Activated naive CD8-positive, alpha-beta T cell (primary cell): Measurements from ENCODE around the gene EPHX1.

Source experiments
- H3K27ac Mint-ChIP-seq: one replicate; pipeline ENCODE4 v1.8.0; 2021; ENCODE audit warnings: mixed read lengths
- H3K27me3 Mint-ChIP-seq: one replicate; pipeline ENCODE4 v1.8.0; 2021; ENCODE audit warnings: mixed read lengths
- H3K36me3 Mint-ChIP-seq: one replicate; pipeline ENCODE4 v1.8.0; 2021; ENCODE audit warnings: mixed read lengths
- H3K4me1 Mint-ChIP-seq: one replicate; pipeline ENCODE4 v1.8.0; 2021; ENCODE audit warnings: low read depth, mixed read lengths
- H3K4me3 Mint-ChIP-seq: one replicate; pipeline ENCODE4 v1.8.0; 2021; ENCODE audit warnings: mild to moderate bottlenecking, mixed read lengths
- H3K9me3 Mint-ChIP-seq: one replicate; pipeline ENCODE4 v1.8.0; 2021; ENCODE audit warnings: low read depth, mixed read lengths

The EPHX1 gene

GRCh38 chr1:225840223-225840610 is 30.3 kb downstream of the EPHX1 start:
- peak overlapping the region; percentile 41 for H3K27ac Mint-ChIP-seq
- peaks cover 28% of the 10 kb centered on the region for H3K4me1 Mint-ChIP-seq
- no peaks in the 10 kb centered on the region for H3K9me3 Mint-ChIP-seq
- H3K36me3 Mint-ChIP-seq, result no peaks in the 10 kb centered on the region
- H3K4me3 Mint-ChIP-seq, result no peak overlapping the region
- no peaks in the 10 kb centered on the region for H3K27me3 Mint-ChIP-seq

DNA sequence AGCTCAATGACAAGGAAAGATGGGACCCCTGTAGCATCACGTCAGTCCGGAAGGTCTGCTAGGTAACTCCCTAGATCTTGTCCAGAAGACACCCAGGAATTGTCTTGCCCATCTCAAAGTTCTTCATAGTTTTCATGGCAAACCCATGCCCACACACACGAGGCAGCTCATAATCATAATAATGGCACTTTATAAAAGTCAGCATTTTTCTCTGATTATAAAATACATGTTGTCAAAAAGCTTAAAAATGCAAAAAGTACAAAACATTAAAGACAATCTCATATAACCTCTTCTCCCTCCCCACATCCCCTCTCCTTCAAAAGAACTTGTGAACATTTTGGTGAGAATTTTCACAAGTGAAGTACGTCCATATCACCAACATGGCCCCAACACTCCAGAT is 30.8 kb downstream of the EPHX1 start:
- H3K4me3 Mint-ChIP-seq, result no peak overlapping the region
- peaks cover 28% of the 10 kb centered on the region for H3K4me1 Mint-ChIP-seq
- no peaks in the 10 kb centered on the region for H3K9me3 Mint-ChIP-seq
- H3K36me3 Mint-ChIP-seq, result no peaks in the 10 kb centered on the region
- H3K27me3 Mint-ChIP-seq, result no peaks in the 10 kb centered on the region
- H3K27ac Mint-ChIP-seq, result peak overlapping the region; percentile 78

GRCh38 chr1:225842074-225842473 is 32.1 kb downstream of the EPHX1 start:
- Mint-ChIP-seq H3K9me3 (no peaks in the 10 kb centered on the region), H3K27me3 (no peaks in the 10 kb centered on the region), H3K4me3 (no peak overlapping the region), H3K4me1 (peaks cover 36% of the 10 kb centered on the region), H3K27ac (peak overlapping the region; percentile 58), H3K36me3 (no peaks in the 10 kb centered on the region)

DNA sequence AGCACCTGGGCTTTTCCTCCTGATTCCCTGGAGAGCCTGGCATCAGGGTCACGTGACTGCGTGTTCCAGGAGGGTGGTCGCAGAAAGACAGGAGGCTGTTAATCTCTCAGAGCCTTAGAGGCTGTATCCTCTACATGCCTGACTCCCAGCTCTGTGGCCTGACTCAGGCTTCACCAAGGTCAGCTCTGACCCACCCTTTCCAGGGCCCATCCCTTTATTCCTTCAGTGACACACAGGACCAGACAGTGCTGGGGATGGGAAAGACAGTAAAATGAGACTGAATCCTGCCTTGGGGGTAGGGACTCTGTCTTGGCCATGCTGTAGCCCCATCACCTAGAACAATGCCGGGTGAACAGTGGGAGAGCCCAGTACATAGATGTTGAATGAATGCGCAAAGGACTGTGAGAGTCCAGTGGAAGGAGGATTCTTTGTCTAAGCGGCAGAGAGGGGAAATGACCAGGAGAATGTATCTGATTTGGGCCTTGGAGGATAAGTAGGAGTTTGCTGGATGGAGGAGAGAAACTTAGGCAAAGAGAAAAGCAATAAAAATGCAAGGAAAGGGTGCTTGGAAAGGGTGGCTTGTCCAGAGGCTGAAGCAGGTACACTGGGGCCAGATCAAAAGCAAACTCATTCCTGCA is 33.0 kb downstream of the EPHX1 start:
- Mint-ChIP-seq H3K27ac (peak overlapping the region; percentile 72), H3K4me1 (peaks cover 44% of the 10 kb centered on the region), H3K36me3 (no peaks in the 10 kb centered on the region), H3K9me3 (no peaks in the 10 kb centered on the region), H3K27me3 (no peaks in the 10 kb centered on the region), H3K4me3 (no peak overlapping the region)

- Mint-ChIP-seq H3K27me3 (no peaks in the 10 kb centered on the region), H3K36me3 (no peaks in the 10 kb centered on the region), H3K4me3 (no peak overlapping the region), H3K27ac (peak overlapping the region; percentile 72), H3K4me1 (peaks cover 47% of the 10 kb centered on the region), H3K9me3 (no peaks in the 10 kb centered on the region)
These were observed 33.5 kb downstream of the EPHX1 start for GRCh38 chr1:225843426-225843795.

GRCh38 chr1:225844236-225845061 is 34.5 kb downstream of the EPHX1 start:
- H3K27me3 Mint-ChIP-seq, result no peaks in the 10 kb centered on the region
- H3K27ac Mint-ChIP-seq, result peak overlapping the region; percentile 75
- no peaks in the 10 kb centered on the region for H3K36me3 Mint-ChIP-seq
- peaks cover 56% of the 10 kb centered on the region for H3K4me1 Mint-ChIP-seq
- no peak overlapping the region for H3K4me3 Mint-ChIP-seq
- H3K9me3 Mint-ChIP-seq, result no peaks in the 10 kb centered on the region

GRCh38 chr1:225845097-225845496 is 35.2 kb downstream of the EPHX1 start:
- Mint-ChIP-seq H3K4me1 (peaks cover 58% of the 10 kb centered on the region), H3K9me3 (no peaks in the 10 kb centered on the region), H3K4me3 (no peak overlapping the region), H3K36me3 (peaks cover 3% of the 10 kb centered on the region), H3K27me3 (no peaks in the 10 kb centered on the region), H3K27ac (no peak overlapping the region)

GRCh38 chr1:225845571-225846259 is 35.8 kb downstream of the EPHX1 start:
- Mint-ChIP-seq H3K4me1 (peaks cover 57% of the 10 kb centered on the region), H3K9me3 (no peaks in the 10 kb centered on the region)

GRCh38 chr1:225846331-225847310 is 36.7 kb downstream of the EPHX1 start:
- H3K4me3 Mint-ChIP-seq, result no peak overlapping the region
- H3K9me3 Mint-ChIP-seq, result no peaks in the 10 kb centered on the region
- peaks cover 3% of the 10 kb centered on the region for H3K36me3 Mint-ChIP-seq
- peaks cover 58% of the 10 kb centered on the region for H3K4me1 Mint-ChIP-seq
- no peaks in the 10 kb centered on the region for H3K27me3 Mint-ChIP-seq
- peak overlapping the region; percentile 34 for H3K27ac Mint-ChIP-seq

More at GRCh38 chr1:225845571-225846259, 35.8 kb downstream of the EPHX1 start:
- Mint-ChIP-seq H3K27ac (no peak overlapping the region), H3K36me3 (peaks cover 3% of the 10 kb centered on the region), H3K4me3 (no peak overlapping the region), H3K27me3 (no peaks in the 10 kb centered on the region)

GRCh38 chr1:225847610-225848009 is 37.7 kb downstream of the EPHX1 start:
- Mint-ChIP-seq H3K9me3 (no peaks in the 10 kb centered on the region), H3K27ac (peak overlapping the region; percentile 92), H3K36me3 (peaks cover 10% of the 10 kb centered on the region), H3K4me1 (peaks cover 64% of the 10 kb centered on the region), H3K4me3 (peak overlapping the region; percentile 79), H3K27me3 (no peaks in the 10 kb centered on the region)

- Mint-ChIP-seq H3K27me3 (no peaks in the 10 kb centered on the region), H3K4me3 (peak overlapping the region; percentile 79), H3K27ac (peak overlapping the region; percentile 92), H3K36me3 (peaks cover 10% of the 10 kb centered on the region), H3K9me3 (no peaks in the 10 kb centered on the region), H3K4me1 (peaks cover 62% of the 10 kb centered on the region)
These were observed 38.4 kb downstream of the EPHX1 start for GRCh38 chr1:225848030-225848955.

DNA sequence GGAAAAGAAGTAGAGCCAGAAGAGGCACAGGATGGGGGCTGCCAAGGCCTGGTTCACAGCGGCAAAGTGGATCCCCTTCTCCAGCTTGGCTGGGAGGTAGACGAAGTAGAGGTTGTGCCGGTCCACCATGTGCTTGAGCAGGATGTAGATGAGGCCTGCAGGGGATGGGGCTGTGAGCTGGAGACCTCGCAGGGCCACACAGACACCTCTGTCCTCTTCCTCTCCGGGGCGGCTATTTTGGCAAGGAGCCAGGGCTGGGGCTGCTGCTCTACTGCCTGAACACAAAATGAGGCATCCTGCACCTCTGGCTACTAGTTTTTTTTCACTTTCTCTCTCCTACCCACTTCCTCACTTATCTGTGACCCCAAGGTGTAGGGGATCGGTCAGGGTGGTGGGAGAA is 40.0 kb downstream of the EPHX1 start:
- peaks cover 13% of the 10 kb centered on the region for H3K36me3 Mint-ChIP-seq
- no peaks in the 10 kb centered on the region for H3K27me3 Mint-ChIP-seq
- peak overlapping the region; percentile 87 for H3K27ac Mint-ChIP-seq
- H3K4me1 Mint-ChIP-seq, result peaks cover 62% of the 10 kb centered on the region
- H3K4me3 Mint-ChIP-seq, result peak overlapping the region; percentile 45
- H3K9me3 Mint-ChIP-seq, result no peaks in the 10 kb centered on the region

- Mint-ChIP-seq H3K4me3 (no peak overlapping the region), H3K27ac (peak overlapping the region; percentile 87), H3K36me3 (peaks cover 13% of the 10 kb centered on the region), H3K9me3 (no peaks in the 10 kb centered on the region), H3K27me3 (no peaks in the 10 kb centered on the region), H3K4me1 (peaks cover 62% of the 10 kb centered on the region)
These were observed 40.4 kb downstream of the EPHX1 start for GRCh38 chr1:225850370-225850769.
